Epithelial cell of esophagus (primary cell): Measurements from ENCODE around the gene ANGPTL7.
"Not testable (repeated sequence)": the region's sequence is repeated elsewhere in the genome, so short reads cannot be mapped to it uniquely, and the experiment has no call there.

Source experiments
- DNase-seq: peaks from one replicate; pipeline ENCODE4 v3.0.0; 2010; ENCODE audit warnings: low read depth
- H3K4me3 ChIP-seq: 2 replicates; pipeline ENCODE4 v1.5.1; 2011; ENCODE audit warnings: mild to moderate bottlenecking, low read length, control low read depth
- CTCF ChIP-seq: IDR thresholded peaks from 2 replicates; pipeline ENCODE4 v1.5.1; 2011; ENCODE audit warnings: low read depth, mild to moderate bottlenecking, low read length, control low read depth, inconsistent platforms; ENCODE audit not compliant: insufficient read depth; ENCODE audit errors: missing control alignments

The ANGPTL7 gene

GRCh38 chr1:11156441-11156840, 32.7 kb upstream of the ANGPTL7 start:
- no peak for TF ChIP-seq CTCF
- peak; percentile 45 for DNase-seq
- H3K4me3 ChIP-seq, result no peak overlapping the region

GRCh38 chr1:11156963-11157362, 32.2 kb upstream of the ANGPTL7 start:
- DNase-seq, result no peak
- TF ChIP-seq CTCF, result no peak
- H3K4me3 ChIP-seq, result no peak overlapping the region

- DNase-seq, result no peak
- no peak overlapping the region for H3K4me3 ChIP-seq
- no peak for TF ChIP-seq CTCF
Measured at GRCh38 chr1:11157394-11157793, 31.8 kb upstream of the ANGPTL7 start.

GRCh38 chr1:11157867-11158266, 31.3 kb upstream of the ANGPTL7 start:
- no peak for TF ChIP-seq CTCF
- no peak for DNase-seq
- no peak overlapping the region for H3K4me3 ChIP-seq

GRCh38 chr1:11158291-11158690, 30.9 kb upstream of the ANGPTL7 start:
- no peak for DNase-seq
- no peak for TF ChIP-seq CTCF
- no peak overlapping the region for H3K4me3 ChIP-seq

- peak; percentile 90 for DNase-seq
- H3K4me3 ChIP-seq, result no peak overlapping the region
- TF ChIP-seq CTCF, result no peak
Measured at GRCh38 chr1:11158720-11159321, 30.3 kb upstream of the ANGPTL7 start.

- DNase-seq, H3K4me3 ChIP-seq: not testable (repeated sequence)
Measured at GRCh38 chr1:11162752-11163151, 26.4 kb upstream of the ANGPTL7 start.

- DNase-seq, H3K4me3 ChIP-seq: not testable (repeated sequence)
Measured at GRCh38 chr1:11166744-11167143, 22.4 kb upstream of the ANGPTL7 start.
